NCI-H2196 treated with DMSO at 0.1 percent for 48 hours (cell line): ENCODE results near the gene SRC.
"Not testable (repeated sequence)": the region's sequence is repeated elsewhere in the genome, so short reads cannot be mapped to it uniquely, and the experiment has no call there.

Experiments used
- DNase-seq: peaks from one replicate; lab custom pipeline; 2025; ENCODE audit not compliant: unreplicated experiment; lab: John Stamatoyannopoulos, UW

SRC gene

GRCh38 chr20:37335642-37336368 is 10.1 kb upstream of the SRC start:
- no peak for DNase-seq

DNA sequence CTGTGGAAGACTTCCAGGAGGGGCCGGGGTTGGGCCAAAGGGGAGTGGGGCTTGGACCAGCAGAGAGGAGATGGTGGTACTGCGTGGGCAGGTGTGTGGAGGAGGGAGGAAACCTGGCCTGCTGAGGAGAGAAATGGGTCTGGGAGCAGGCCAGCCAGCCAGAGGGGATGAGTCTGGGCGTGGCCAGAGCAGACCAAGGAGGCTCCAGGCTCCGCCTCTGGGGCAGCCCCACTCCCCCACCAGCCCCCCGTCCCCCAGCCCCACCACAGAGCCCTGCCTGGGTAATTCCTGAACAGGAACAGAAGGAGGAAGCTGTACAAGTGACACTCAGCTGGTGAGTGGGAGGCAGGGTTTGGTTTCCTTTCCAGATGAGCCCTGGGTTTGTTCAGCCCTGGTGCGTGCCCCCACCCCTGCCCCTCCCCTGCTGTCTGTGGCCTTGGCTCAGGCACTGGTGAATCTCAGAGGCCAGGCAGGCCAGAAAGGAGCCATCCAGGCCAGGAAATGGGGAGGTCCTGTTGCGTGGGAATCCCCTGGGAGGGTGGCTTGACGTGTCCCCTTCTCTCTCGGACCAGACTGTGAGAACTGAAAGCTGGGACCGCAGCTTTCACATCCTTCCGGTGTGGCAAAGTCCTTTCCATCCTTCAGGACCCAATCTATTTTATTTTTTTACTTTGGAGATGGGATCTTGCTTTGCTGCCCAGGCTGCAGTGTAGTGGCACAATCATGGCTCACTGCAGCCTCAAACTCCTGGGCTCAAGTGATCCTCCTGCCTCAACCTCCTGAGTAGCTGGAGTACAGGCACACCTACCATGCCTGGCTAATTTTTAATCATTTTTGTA is 9.4 kb upstream of the SRC start:
- no peak for DNase-seq

- no peak for DNase-seq
These were observed 8.5 kb upstream of the SRC start for GRCh38 chr20:37337208-37337991.

GRCh38 chr20:37338380-37338779 is 7.6 kb upstream of the SRC start:
- DNase-seq, result not testable (repeated sequence)

- no peak for DNase-seq
These were observed 6.7 kb upstream of the SRC start for GRCh38 chr20:37339208-37339607.

GRCh38 chr20:37339764-37340109 is 6.2 kb upstream of the SRC start:
- DNase-seq, result not testable (repeated sequence)

DNA sequence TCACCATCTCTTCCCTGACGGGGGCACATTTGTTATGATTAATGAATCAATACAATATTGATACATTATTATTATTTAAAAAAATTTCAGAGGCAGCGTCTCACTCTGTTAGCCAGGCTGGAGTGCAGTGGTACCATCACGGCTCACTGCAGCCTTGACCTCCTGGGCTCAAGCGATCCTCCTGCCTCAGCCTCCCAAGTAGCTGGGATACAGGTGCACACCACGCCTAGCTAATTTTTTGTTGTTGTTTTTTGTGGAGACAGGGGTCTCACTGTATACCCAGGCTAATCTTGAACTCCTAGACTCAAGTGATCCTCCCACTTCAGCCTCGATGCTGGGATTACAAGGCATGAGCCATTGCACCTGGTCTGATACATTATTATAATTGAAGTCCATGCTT is 4.9 kb upstream of the SRC start:
- DNase-seq, result no peak

DNA sequence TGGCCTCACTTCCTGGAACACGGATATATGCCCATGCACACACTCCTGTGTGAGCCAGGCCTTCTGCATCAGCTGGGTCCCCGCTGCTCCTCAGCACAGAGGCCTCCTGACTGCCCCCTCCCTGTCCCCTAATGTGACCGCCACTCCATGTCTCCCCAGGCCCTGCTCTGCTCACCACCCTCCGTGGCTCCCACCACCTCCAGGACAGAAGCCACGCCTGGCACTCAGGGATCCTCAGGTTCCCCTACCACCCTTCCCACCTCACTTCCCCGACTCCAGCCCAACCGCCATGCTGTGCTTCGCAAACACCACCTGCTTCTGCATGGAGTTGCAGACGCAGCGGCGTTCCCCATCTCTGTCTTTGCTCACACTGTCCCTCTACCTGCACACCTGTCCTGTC is 4.3 kb upstream of the SRC start:
- DNase-seq, result no peak

GRCh38 chr20:37342231-37343177 is 3.4 kb upstream of the SRC start:
- DNase-seq, result no peak

GRCh38 chr20:37343212-37343993 is 2.5 kb upstream of the SRC start:
- DNase-seq, result no peak

- DNase-seq, result no peak
These were observed 2.0 kb upstream of the SRC start for GRCh38 chr20:37343994-37344355.

DNA sequence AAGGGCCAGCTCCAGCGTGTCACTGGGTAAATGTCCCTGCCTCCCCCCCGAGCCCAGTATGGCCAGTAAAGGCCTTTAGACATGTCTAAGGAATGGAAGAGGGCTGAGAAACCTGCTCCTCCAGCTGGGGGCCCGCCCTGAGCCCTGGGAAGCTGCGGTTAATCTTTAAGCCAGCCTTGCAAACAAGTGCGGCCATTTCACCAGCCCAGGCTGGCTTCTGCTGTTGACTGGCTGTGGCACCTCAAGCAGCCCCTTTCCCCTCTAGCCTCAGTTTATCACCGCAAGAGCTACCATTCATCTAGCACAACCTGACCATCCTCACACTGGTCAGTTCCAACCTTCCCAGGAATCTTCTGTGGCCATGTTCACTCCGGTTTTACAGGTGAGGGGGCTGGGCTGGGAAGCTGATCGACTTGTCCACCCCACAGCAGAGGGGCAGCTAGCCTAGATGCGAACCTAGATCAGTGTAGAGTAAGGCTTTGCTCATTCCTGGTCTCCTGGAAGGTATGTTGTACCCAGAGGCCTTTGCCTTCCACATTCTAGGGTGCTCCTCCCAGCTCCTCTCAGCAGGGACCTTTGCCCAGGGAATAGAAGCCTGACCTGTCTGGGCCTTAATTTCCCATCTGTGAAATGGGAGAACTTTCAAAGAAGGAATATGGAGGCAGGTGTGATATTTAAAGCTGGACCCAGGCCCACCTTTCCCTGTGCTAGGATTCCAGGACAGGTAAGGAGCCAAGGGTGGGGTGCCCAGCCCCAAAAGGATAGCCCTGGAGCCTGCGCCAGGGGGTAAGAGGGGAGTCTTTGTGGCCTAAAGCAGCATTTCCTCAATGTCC is 1.2 kb upstream of the SRC start:
- DNase-seq, result no peak

- no peak for DNase-seq
These were observed 245 bp downstream of the SRC start for GRCh38 chr20:37346236-37346534.

GRCh38 chr20:37346535-37347346 is 801 bp downstream of the SRC start:
- no peak for DNase-seq

- no peak for DNase-seq
These were observed 1.4 kb downstream of the SRC start for GRCh38 chr20:37347347-37347823.

DNA sequence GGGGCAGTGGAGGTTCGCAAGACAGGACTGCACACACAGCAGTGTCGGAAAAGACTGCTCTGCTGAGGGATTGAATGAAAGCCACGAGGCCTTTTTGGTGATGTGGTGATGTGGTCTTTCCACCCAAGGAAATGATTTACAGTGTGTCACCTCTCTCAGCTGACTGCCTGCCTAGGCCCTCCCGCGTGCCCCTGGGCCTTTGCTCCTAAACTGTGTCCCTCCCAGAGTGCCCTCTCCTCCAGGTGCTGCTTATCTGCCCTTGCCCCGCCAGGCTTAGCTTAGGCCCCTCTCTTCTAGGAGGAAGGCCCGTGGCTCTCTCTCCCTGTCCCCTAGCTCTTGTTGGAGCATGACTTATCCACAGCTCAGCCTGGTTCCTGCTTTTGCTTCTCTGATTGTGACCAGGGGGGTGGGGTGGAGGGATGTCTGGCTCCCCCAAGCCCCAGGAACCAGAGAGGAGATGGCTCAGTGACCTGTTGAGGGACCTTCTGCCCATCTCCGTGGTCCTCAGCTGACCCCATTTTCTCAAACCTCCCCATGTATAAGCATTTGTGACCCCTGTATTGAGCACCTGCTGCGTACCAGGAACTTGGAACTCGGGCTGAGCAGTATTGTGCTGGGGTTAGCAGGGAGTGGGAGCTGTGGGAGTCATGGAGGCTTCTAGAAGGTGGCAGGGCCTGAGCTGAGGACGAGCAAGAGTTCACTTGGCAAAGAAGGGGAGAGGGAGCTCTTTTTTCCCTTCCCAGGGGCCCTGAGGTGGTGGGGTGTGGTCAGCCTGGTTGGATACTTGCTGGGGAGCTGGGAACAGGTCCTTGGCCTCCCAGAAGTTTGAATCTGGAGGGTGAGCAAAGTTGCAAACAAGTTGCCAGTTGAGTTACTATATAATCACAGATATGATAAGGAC is 2.2 kb downstream of the SRC start:
- DNase-seq, result no peak

- no peak for DNase-seq
These were observed 3.0 kb downstream of the SRC start for GRCh38 chr20:37348792-37349516.
